ENCODE data around the gene AMOTL1. TPM values are rescaled to one million over a fixed set of nuclear protein-coding genes. Genes with fewer than 3 reads are reported as not detected.

AMOTL1 gene
- total RNA-seq, 4 donors from 2014 or later = 2.5 to 19.0 (median 7.2) TPM

- H3K36me3 ChIP-seq = no peaks in the 10 kb centered on the region
- TF ChIP-seq POLR2A (IDR thresholded peaks at IDR 0.05) (no peak), CTCF (IDR thresholded peaks at IDR 0.05) (no peak)
- no peak for DNase-seq
Measured at GRCh38 chr11:94725097-94725496, 43.1 kb upstream of the AMOTL1 start.

DNA sequence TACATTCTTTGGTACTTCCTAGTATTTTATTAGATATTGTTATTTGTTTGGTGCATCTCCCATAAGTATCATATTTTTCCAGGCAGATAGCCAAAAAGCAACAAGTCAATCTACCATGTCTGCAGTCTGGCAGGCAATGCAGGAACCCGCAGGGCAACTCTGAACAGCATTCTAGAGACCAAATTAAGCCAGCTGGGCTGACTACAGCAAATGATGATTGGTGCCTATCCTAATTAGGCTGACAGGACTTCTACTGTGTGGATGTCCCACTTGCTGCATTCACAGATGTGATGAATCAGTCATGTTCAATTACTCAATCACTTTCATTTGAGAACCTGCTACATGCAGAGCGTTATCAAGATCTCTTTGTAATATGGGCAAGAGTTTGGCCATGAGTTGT, 40.3 kb upstream of the AMOTL1 start:
- Histone ChIP-seq H3K27ac (no peak overlapping the region), H3K27me3 (no peaks in the 10 kb centered on the region), H3K4me1 (no peaks in the 10 kb centered on the region), H3K36me3 (no peaks in the 10 kb centered on the region), H3K4me3 (no peak overlapping the region), H3K9me3 (no peaks in the 10 kb centered on the region)
- DNase-seq = no peak
- no peak for TF ChIP-seq CTCF (IDR thresholded peaks at IDR 0.05)

More at GRCh38 chr11:94725097-94725496, 43.1 kb upstream of the AMOTL1 start:
- Histone ChIP-seq H3K27ac (no peak overlapping the region), H3K4me1 (no peaks in the 10 kb centered on the region), H3K4me3 (no peak overlapping the region), H3K9me3 (no peaks in the 10 kb centered on the region), H3K27me3 (no peaks in the 10 kb centered on the region)

GRCh38 chr11:94728541-94728940, 39.6 kb upstream of the AMOTL1 start:
- Histone ChIP-seq H3K4me1 (no peaks in the 10 kb centered on the region), H3K27ac (no peak overlapping the region), H3K36me3 (no peaks in the 10 kb centered on the region), H3K27me3 (no peaks in the 10 kb centered on the region), H3K4me3 (no peak overlapping the region), H3K9me3 (no peaks in the 10 kb centered on the region)
- TF ChIP-seq POLR2A (IDR thresholded peaks at IDR 0.05) (no peak), CTCF (IDR thresholded peaks at IDR 0.05) (no peak)
- no peak for DNase-seq

DNA sequence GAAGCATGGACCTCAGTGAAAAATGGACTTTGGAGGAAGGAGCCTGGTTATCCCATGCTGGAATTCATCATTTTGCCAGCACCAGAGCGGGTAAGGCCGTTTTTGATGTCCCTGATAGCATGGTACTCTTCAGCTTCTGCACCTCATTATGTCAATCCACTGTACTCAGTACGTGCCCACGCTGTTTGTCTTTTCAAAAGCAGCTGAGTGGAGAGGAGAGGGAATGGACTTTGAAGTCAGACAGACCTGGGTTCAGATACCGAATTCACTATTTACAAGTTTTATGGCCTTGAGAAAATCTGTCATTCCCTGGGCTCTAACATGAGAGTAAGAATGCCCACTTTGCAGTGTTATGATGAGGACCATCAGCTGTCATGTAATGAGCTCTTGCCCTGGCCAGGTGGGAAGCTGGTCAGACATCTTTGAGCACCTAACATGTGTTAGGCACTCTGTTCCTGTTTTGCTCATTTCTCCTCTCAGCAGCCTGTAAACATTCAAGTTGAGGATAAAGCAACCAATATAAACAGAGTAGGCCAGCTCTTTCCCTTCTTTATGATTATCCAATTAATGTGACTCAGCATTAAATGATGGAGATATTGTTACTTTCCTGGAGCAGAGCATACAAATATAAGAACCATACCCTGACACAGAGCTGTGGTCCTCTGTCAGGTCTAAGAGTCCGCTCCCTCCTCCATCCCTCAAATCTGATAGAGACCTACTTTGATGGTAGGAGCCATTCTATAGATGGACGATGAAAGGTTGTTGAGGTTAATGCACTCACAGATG, 39.0 kb upstream of the AMOTL1 start:
- Histone ChIP-seq H3K9me3 (no peaks in the 10 kb centered on the region), H3K27ac (no peak overlapping the region), H3K36me3 (no peaks in the 10 kb centered on the region), H3K27me3 (no peaks in the 10 kb centered on the region), H3K4me3 (no peak overlapping the region), H3K4me1 (no peaks in the 10 kb centered on the region)
- TF ChIP-seq CTCF (IDR thresholded peaks at IDR 0.05) (no peak), POLR2A (IDR thresholded peaks at IDR 0.05) (no peak)
- DNase-seq = no peak

- Histone ChIP-seq H3K4me1 (no peaks in the 10 kb centered on the region), H3K4me3 (no peak overlapping the region), H3K27ac (no peak overlapping the region), H3K27me3 (no peaks in the 10 kb centered on the region), H3K9me3 (no peaks in the 10 kb centered on the region), H3K36me3 (no peaks in the 10 kb centered on the region)
- DNase-seq = no peak
- TF ChIP-seq POLR2A (IDR thresholded peaks at IDR 0.05) = no peak
- TF ChIP-seq CTCF (IDR thresholded peaks at IDR 0.05) = no peak
Measured at GRCh38 chr11:94730153-94730552, 38.0 kb upstream of the AMOTL1 start.
